Naive thymus-derived CD4-positive, alpha-beta T cell (primary cell): ENCODE measurements around the gene SENP7. TPM values are rescaled to one million over a fixed set of nuclear protein-coding genes. Genes with fewer than 3 reads are reported as not detected.

Source experiments
- ATAC-seq: fragments of 150-1000 bp; cut with Tn5 transposase; 2 replicates; pipeline ENCODE4 v1.10.0; 2021; ENCODE audit warnings: mild to moderate bottlenecking, moderate library complexity
- CTCF ChIA-PET: fragments of 350-600 bp; sonication (Branson Sonifier 250); formaldehyde crosslinking; loops from one replicate; lab custom pipeline; 2021; ENCODE audit warnings: antibody characterized with exemption; lab: Charles Lee
- POLR2A ChIA-PET: fragments of 350-600 bp; sonication (Branson Sonifier 250); formaldehyde crosslinking; loops from one replicate; lab custom pipeline; 2021; ENCODE audit warnings: antibody characterized with exemption, inconsistent platforms; lab: Charles Lee
- DNase-seq, 9 donors: peaks; one replicate each; pipeline versions ENCODE4 v3.0.0 to v3.0.0-alpha.2; 2020 to 2022; ENCODE audit warnings: mixed read lengths in 1 of 9
- H3K27ac ChIP-seq: one replicate; pipeline ENCODE4 v1.7.0; 2013; ENCODE audit warnings: mild to moderate bottlenecking, low read depth, low read length, moderate library complexity
- H3K27me3 ChIP-seq, 2 donors: one replicate each; pipeline ENCODE4 v1.7.0; 2013; ENCODE audit warnings: low read length in 2 of 2, mild to moderate bottlenecking in 2 of 2, moderate library complexity in 2 of 2; ENCODE audit not compliant: control insufficient read depth in 2 of 2, insufficient read depth in 2 of 2
- H3K36me3 ChIP-seq, 3 experiments: 1 replicate in 2 of 3; 2 replicates in 1 of 3; pipeline ENCODE4 v1.7.0; 2013; ENCODE audit warnings: low read length in 3 of 3, mild to moderate bottlenecking in 3 of 3, moderate library complexity in 1 of 3; ENCODE audit not compliant: insufficient read depth in 3 of 3, control insufficient read depth in 2 of 3
- H3K4me1 ChIP-seq, 2 donors: one replicate each; pipeline ENCODE4 v1.7.0; 2013; ENCODE audit warnings: low read length in 2 of 2, mild to moderate bottlenecking in 2 of 2, moderate library complexity in 1 of 2; ENCODE audit not compliant: control insufficient read depth in 2 of 2, insufficient read depth in 2 of 2
- H3K4me3 ChIP-seq: 2 replicates; pipeline ENCODE4 v1.7.0; 2013; ENCODE audit warnings: mild to moderate bottlenecking, low read length
- H3K9me3 ChIP-seq, 3 experiments: 1 replicate in 2 of 3; 2 replicates in 1 of 3; pipeline ENCODE4 v1.7.0; 2013; ENCODE audit warnings: low read length in 3 of 3; ENCODE audit not compliant: control insufficient read depth in 2 of 3
- H3K27ac Mint-ChIP-seq, 9 donors: one replicate each; pipeline ENCODE4 v1.8.0; 2020 to 2022; ENCODE audit warnings: mixed read lengths in 9 of 9, mild to moderate bottlenecking in 8 of 9, moderate library complexity in 5 of 9, inconsistent platforms in 2 of 9
- H3K27me3 Mint-ChIP-seq, 5 donors: one replicate each; pipeline ENCODE4 v1.8.0; 2021 to 2022; ENCODE audit warnings: mixed read lengths in 5 of 5, mild to moderate bottlenecking in 1 of 5
- H3K36me3 Mint-ChIP-seq, 5 donors: one replicate each; pipeline ENCODE4 v1.8.0; 2020 to 2022; ENCODE audit warnings: mixed read lengths in 5 of 5, mild to moderate bottlenecking in 3 of 5, inconsistent platforms in 1 of 5
- H3K4me1 Mint-ChIP-seq, 7 donors: one replicate each; pipeline ENCODE4 v1.8.0; 2020 to 2022; ENCODE audit warnings: mixed read lengths in 7 of 7, mild to moderate bottlenecking in 3 of 7, inconsistent platforms in 1 of 7
- H3K4me3 Mint-ChIP-seq, 10 donors: one replicate each; pipeline ENCODE4 v1.8.0; 2020 to 2022; ENCODE audit warnings: mild to moderate bottlenecking in 10 of 10, mixed read lengths in 10 of 10, moderate library complexity in 6 of 10, inconsistent platforms in 2 of 10
- H3K9me3 Mint-ChIP-seq, 11 donors: one replicate each; pipeline ENCODE4 v1.8.0; 2020 to 2022; ENCODE audit warnings: mixed read lengths in 11 of 11, mild to moderate bottlenecking in 4 of 11, inconsistent platforms in 1 of 11, moderate library complexity in 1 of 11
- intact Hi-C, 2 donors: fragments of 100-400 bp; cut with micrococcal nuclease; formaldehyde crosslinking; loops; one replicate each; pipeline ENCODE4 v1.15.1; 2023
- polyA plus RNA-seq, 2 donors: library from polyadenylated mRNA; unstranded; fragments of 300-500 nt; fragmentation: Illumina TruSeq; gene quantifications; one replicate each; pipeline ENCODE4 v1.2.3, GENCODE V29; 2021
- total RNA-seq, 6 experiments: library from RNA in 5 of 6; stranded (reverse) in 5 of 6; gene quantifications; 1 replicate in 5 of 6; 2 replicates in 1 of 6; pipeline ENCODE4 v1.2.3 and lab custom pipeline; 2021 to 2026

SENP7 gene
- total and polyA plus RNA-seq, 7 experiments from 2014 or later: 14.0 to 79.0 (median 48.5) TPM

GRCh38 chr3:101288294-101288693 lies 224.7 kb downstream of the SENP7 start:
- H3K9me3 Mint-ChIP-seq: peaks cover 0 to 14% (median 5%) of the 10 kb centered on the region in 11 donors
- H3K4me1 Mint-ChIP-seq: no peaks in the 10 kb centered on the region
- ChIA-PET CTCF (no interaction called here), POLR2A (no interaction called here)
- ATAC-seq (no peak), DNase-seq (no peak)
- no peak overlapping the region for H3K27ac Mint-ChIP-seq
- H3K27me3 ChIP-seq: no peaks in the 10 kb centered on the region
- peaks cover 0 to 31% (median 11%) of the 10 kb centered on the region in 5 donors for H3K36me3 Mint-ChIP-seq
- H3K27me3 Mint-ChIP-seq: no peaks in the 10 kb centered on the region
- no peak overlapping the region for H3K27ac ChIP-seq
- H3K36me3 ChIP-seq: no peaks in the 10 kb centered on the region
- no peak overlapping the region for H3K4me3 ChIP-seq
- H3K4me3 Mint-ChIP-seq: no peak overlapping the region
- no peaks in the 10 kb centered on the region for H3K4me1 ChIP-seq
- intact Hi-C loops: no loop called here
- H3K9me3 ChIP-seq: no peaks in the 10 kb centered on the region

- intact Hi-C loops: no loop called here
- DNase-seq (no peak), ATAC-seq (no peak)
- Histone ChIP-seq H3K36me3 (no peaks in the 10 kb centered on the region), H3K27ac (no peak overlapping the region), H3K27me3 (no peaks in the 10 kb centered on the region), H3K4me1 (no peaks in the 10 kb centered on the region), H3K4me3 (no peak overlapping the region), H3K9me3 (no peaks in the 10 kb centered on the region)
- H3K4me3 Mint-ChIP-seq: no peak overlapping the region
- peaks cover 0 to 28% (median 4%) of the 10 kb centered on the region in 5 donors for H3K36me3 Mint-ChIP-seq
- POLR2A ChIA-PET: no interaction called here
- no peak overlapping the region for H3K27ac Mint-ChIP-seq
- CTCF ChIA-PET: no interaction called here
- no peaks in the 10 kb centered on the region for H3K27me3 Mint-ChIP-seq
- peaks cover 0 to 13% (median 5%) of the 10 kb centered on the region in 11 donors for H3K9me3 Mint-ChIP-seq
- no peaks in the 10 kb centered on the region for H3K4me1 Mint-ChIP-seq
These were observed 228.3 kb downstream of the SENP7 start for GRCh38 chr3:101284757-101285156.

GRCh38 chr3:101281521-101282030 lies 231.4 kb downstream of the SENP7 start:
- Histone ChIP-seq H3K9me3 (no peaks in the 10 kb centered on the region), H3K36me3 (no peaks in the 10 kb centered on the region), H3K27ac (no peak overlapping the region), H3K27me3 (no peaks in the 10 kb centered on the region), H3K4me1 (no peaks in the 10 kb centered on the region), H3K4me3 (no peak overlapping the region)
- intact Hi-C loops: no loop called here
- Mint-ChIP-seq H3K4me1 (no peaks in the 10 kb centered on the region), H3K4me3 (no peak overlapping the region), H3K36me3 (peaks cover 0 to 13% (median 0%) of the 10 kb centered on the region in 5 donors), H3K27me3 (no peaks in the 10 kb centered on the region), H3K27ac (no peak overlapping the region), H3K9me3 (peaks cover 0 to 5% (median 0%) of the 10 kb centered on the region in 11 donors)
- ChIA-PET CTCF (no interaction called here), POLR2A (interaction anchor here (0.6 kb wide), 1 partner anchor 87 kb away, joined by 5 read pairs; no protein-coding TSS in a partner anchor)
- DNase-seq: no peak
- no peak for ATAC-seq

- peaks cover 0 to 5% (median 0%) of the 10 kb centered on the region in 11 donors for H3K9me3 Mint-ChIP-seq
- H3K27ac ChIP-seq: no peak overlapping the region
- no peak overlapping the region for H3K4me3 Mint-ChIP-seq
- H3K36me3 ChIP-seq: no peaks in the 10 kb centered on the region
- H3K27me3 Mint-ChIP-seq: no peaks in the 10 kb centered on the region
- POLR2A ChIA-PET: no interaction called here
- no peak for DNase-seq
- ATAC-seq: no peak
- H3K36me3 Mint-ChIP-seq: peaks cover 0 to 11% (median 7%) of the 10 kb centered on the region in 5 donors
- no peaks in the 10 kb centered on the region for H3K9me3 ChIP-seq
- no peak overlapping the region for H3K4me3 ChIP-seq
- H3K4me1 Mint-ChIP-seq: no peaks in the 10 kb centered on the region
- H3K4me1 ChIP-seq: no peaks in the 10 kb centered on the region
- CTCF ChIA-PET: no interaction called here
- intact Hi-C loops: no loop called here
- no peak overlapping the region for H3K27ac Mint-ChIP-seq
- no peaks in the 10 kb centered on the region for H3K27me3 ChIP-seq
These were observed 233.1 kb downstream of the SENP7 start for GRCh38 chr3:101279765-101280385.

- H3K9me3 ChIP-seq: no peaks in the 10 kb centered on the region
- H3K4me1 Mint-ChIP-seq: no peaks in the 10 kb centered on the region
- H3K4me3 ChIP-seq: no peak overlapping the region
- no peaks in the 10 kb centered on the region for H3K27me3 ChIP-seq
- H3K27ac Mint-ChIP-seq: no peak overlapping the region
- peaks cover 0 to 2% (median 0%) of the 10 kb centered on the region in 11 donors for H3K9me3 Mint-ChIP-seq
- peaks cover 0 to 9% (median 5%) of the 10 kb centered on the region in 5 donors for H3K36me3 Mint-ChIP-seq
- ATAC-seq (no peak), DNase-seq (no peak)
- no peak overlapping the region for H3K4me3 Mint-ChIP-seq
- no peaks in the 10 kb centered on the region for H3K36me3 ChIP-seq
- H3K4me1 ChIP-seq: no peaks in the 10 kb centered on the region
- intact Hi-C loops: no loop called here
- ChIA-PET POLR2A (no interaction called here), CTCF (no interaction called here)
- no peaks in the 10 kb centered on the region for H3K27me3 Mint-ChIP-seq
- no peak overlapping the region for H3K27ac ChIP-seq
These were observed 233.8 kb downstream of the SENP7 start for GRCh38 chr3:101279162-101279561.

- Histone ChIP-seq H3K4me3 (no peak overlapping the region), H3K4me1 (no peaks in the 10 kb centered on the region), H3K9me3 (no peaks in the 10 kb centered on the region), H3K27me3 (no peaks in the 10 kb centered on the region), H3K27ac (no peak overlapping the region), H3K36me3 (no peaks in the 10 kb centered on the region)
- no peak overlapping the region for H3K4me3 Mint-ChIP-seq
- no peak overlapping the region for H3K27ac Mint-ChIP-seq
- ChIA-PET CTCF (no interaction called here), POLR2A (no interaction called here)
- H3K27me3 Mint-ChIP-seq: no peaks in the 10 kb centered on the region
- DNase-seq (no peak), ATAC-seq (no peak)
- intact Hi-C loops: no loop called here
- peaks cover 0 to 9% (median under 1%) of the 10 kb centered on the region in 5 donors for H3K36me3 Mint-ChIP-seq
- H3K4me1 Mint-ChIP-seq: no peaks in the 10 kb centered on the region
- H3K9me3 Mint-ChIP-seq: peaks cover 0 to 1% (median 0%) of the 10 kb centered on the region in 11 donors
These were observed 234.3 kb downstream of the SENP7 start for GRCh38 chr3:101278727-101279126.
